Hematopoietic multipotent progenitor cell treated with erythropoietin and hydrocortisone succinate and interleukin-3 and kit ligand, for 15 days (in vitro differentiated cells): Measurements from ENCODE around the gene ITGAE.
A peak's percentile ranks its signal among the peaks of the same experiment; 100 is the strongest.

ENCODE experiments used
- DNase-seq: peaks from one replicate; pipeline ENCODE4 v3.0.0-alpha.2; 2015; ENCODE audit warnings: low spot score

Gene ITGAE

DNA sequence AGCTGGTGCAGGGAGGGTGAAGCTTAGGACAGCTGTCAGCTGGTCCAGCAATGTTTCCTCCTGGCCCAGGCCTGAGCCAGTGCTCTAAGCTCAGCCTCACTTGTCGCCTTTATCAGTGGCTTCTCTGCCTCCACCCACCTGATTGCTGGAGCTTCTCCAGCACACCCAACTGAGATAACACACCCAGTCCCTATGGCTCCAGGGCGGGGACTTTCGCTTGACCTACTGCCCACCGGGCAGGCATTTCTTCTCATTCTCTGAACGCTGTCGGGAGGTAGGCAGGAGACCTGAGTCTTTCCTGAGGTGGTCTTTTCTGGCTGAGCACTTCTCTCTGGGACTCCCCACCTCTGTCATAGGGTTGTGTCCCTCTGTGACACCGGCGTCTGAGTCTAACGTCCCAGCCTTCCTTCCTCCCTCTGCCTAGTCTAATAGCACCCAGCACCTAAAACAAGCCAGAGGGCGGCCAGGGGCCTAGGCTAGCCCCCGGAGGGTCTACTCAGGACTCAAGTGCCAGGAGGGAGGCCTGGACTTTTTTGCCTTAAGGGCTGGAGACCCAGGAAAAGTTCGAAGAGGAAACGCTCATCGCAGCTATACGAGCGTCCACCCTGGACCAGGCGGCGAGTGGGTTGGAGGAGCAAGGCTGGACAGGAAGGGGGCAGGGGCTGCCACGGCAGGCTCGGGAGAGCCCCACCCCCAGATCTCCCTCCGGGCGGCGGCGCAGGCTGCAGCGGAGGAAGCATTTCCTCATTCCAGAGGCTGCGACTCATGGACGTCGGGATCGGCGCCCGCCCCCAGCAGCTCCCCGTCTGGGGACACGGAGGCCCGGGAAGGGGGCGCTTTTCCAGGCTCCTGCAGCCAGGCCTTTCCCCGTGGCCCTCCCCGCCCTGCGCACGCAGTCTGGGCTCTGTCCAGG is 133.4 kb downstream of the ITGAE start:
- peak; percentile 71 for DNase-seq

DNA sequence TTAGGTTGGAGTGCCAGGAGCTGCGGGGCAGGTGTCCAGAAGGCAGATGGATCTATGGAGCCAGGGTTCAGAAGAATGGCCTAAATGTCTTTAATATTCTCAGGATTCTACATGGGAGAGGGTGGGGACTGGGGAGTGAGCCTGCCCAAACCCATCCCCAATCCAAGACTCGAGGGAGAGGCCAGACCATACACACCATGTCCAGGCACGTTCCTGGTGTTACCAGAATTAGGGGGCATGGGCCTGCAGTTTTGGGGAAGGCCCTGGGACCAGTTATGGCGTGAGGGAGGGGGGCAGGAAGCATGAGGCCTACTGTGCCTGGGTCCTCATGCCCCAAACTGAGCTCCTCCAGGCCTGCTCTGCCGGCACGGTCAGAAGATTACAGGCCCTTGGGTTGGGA is 134.5 kb downstream of the ITGAE start:
- DNase-seq = no peak

DNA sequence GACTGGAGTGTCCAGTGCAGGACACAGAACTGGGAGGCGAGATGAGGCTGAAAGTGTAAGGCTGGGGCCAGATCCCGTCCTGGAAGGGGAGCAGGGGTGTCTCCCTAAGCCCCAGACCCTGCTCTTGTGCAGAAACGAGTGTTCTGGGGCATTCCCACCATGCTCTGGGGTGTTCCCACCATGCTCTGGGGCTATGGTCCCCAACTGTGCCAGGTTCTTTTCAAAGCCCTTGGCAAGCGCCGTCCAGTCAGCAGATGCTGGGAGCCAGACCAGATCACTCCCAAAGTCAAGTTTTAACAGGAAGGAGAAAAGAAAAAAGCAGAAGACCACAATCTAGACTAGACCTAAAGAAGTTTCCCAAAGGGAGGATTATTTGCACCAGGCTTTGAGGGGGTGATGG is 135.2 kb downstream of the ITGAE start:
- no peak for DNase-seq
